WTC11 (cell line): ENCODE measurements around the gene HDAC3.

Source experiments
- HMGXB4 ChIP-seq: sonication (generic); formaldehyde crosslinking; IDR thresholded peaks from 2 replicates; pipeline ENCODE4 v1.8.1; 2023; ENCODE audit warnings: mild to moderate bottlenecking, moderate library complexity, missing genetic modification reagents
- MXD4 ChIP-seq: fragments of 250-450 bp; sonication (Bioruptor Pico); IDR thresholded peaks from 2 replicates; pipeline ENCODE4 v1.8.0; 2021; ENCODE audit warnings: mild to moderate bottlenecking, moderate library complexity, borderline replicate concordance

DNA sequence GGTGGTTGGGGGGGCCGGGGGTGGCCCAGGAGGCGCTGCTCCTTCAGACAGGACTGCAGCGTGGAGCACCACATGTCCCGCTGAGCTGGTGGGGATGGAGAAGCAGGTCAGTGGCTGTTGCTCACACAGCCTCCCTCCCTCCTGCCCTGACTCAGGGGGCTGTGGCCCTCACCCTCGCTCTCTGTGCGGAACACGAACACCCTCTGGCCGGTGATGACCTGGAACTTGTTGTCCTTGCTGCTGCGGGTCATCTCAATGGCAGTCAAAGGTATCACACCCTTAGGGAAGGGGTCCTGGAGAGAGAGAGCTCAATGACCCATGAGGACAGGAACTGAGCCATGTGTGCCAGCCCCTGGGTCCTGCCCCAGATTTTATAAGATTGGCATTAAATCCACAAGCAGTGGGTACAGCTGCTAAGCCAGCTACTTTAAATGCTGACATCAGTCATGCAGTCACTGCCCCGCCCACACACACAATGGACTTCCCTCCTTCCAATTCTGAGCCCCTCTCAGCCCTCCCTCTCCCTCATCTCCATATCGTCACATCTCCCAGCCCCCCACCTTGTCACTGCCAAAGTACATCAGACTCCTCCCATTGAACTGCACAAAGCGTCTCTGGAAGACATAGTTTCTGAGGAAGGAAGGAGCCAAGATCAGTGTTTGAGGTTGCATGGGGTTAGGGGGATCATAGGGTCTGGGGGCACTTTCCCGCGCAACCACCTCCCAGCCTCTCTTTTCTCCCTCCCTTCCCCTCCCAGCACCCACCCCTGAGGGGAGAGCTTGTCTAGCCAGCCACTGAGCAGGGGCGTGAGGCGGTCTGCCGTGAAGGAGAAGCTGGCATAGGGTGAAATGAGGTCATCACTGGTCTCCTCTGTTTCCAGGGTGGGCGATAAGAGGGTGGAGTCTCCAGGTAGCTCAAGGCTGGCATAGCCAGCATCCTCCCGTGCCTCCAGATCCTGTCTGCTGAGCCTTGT is 36.5 kb upstream of the HDAC3 start:
- TF ChIP-seq HMGXB4 (CRISPR knock-in tag), result no peak
- no peak for TF ChIP-seq MXD4
